GM19324 (cell line): Measurements from ENCODE around the gene CDH7.

Experiments
- ATAC-seq: cut with Tn5 transposase; IDR thresholded peaks from one replicate; pipeline ENCODE4 v1.9.1; 2021; ENCODE audit warnings: mild to moderate bottlenecking, moderate library complexity; ENCODE audit not compliant: unreplicated experiment, low FRiP score

CDH7 gene

DNA sequence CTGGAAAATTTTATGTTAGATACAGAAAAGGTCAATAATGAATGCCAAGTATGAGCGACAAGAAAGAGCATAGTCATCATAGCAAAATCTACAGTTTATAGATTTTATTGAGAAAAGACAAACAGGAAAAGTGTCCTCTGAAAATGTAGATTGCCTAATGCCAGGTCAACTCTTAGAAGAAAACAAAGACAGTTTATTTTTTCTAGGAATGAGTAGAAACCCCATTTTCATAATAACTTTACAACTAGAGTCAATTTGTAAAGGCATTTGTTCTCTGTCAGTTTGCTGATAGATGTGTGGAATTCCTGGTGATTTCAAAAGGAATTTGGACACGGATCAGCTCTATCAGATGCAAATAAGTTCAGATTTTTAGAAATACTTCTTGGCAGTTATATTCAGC lies 16.6 kb downstream of the CDH7 start:
- ATAC-seq: no peak

- no peak for ATAC-seq
Observed at GRCh38 chr18:65768120-65768778, 17.4 kb downstream of the CDH7 start.

GRCh38 chr18:65769652-65770051 lies 18.8 kb downstream of the CDH7 start:
- ATAC-seq: no peak

DNA sequence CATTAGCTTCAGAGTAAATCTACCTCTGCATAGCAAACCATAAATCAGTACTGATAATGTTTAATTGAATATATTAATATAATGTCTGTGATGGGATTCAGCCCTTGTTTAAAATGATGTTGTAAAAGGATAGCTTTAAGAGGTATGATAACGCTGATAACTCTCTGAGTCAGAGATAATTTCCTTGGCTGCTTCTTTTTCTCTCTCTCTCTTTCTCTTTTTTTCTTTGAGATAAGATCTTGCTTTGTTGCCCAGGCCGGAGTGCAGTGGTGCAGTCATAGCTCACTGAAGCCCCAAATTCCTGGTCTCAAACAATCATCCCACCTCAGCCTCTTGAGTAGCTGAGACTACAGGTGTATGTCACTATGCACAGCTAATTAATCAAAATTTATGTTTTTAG lies 35.7 kb downstream of the CDH7 start:
- no peak for ATAC-seq

DNA sequence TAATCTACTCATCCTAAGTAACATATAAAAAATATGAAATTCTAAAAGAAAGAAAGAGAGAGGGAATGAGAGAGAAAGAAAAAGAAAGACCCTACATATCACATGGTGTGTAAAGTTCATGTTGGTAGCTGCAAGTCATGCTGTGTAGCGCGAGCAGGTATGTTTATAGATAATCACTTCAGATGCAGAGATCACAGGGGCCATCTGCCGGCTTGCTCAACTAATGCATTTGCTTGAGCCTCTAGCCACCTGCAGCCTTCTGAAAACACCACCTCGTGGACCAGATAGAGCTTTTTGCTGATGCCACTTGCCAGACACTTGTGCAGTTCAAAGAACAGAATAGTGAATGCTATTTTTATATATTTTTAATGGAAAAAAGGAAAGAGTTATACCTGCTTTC lies 37.6 kb downstream of the CDH7 start:
- ATAC-seq: no peak

GRCh38 chr18:65790604-65791003 lies 39.8 kb downstream of the CDH7 start:
- ATAC-seq: no peak

DNA sequence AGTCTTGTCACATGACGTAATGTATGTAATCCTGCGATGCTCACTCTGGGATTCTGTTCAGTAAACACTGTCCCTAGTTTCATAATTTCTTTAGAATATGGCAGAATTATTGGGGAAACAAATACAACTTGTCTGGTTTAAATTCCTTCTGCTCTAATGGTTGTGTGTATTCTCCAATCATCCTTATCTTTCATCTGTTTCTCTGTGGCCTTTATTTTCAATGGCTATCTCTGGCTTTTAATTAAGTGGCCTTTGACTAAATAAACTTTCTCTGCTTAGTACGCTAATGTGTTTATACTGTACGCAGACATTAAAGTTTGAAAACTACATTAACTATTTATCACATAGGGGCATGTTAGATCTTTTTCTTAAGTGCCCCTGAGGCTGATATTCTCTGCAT lies 40.9 kb downstream of the CDH7 start:
- ATAC-seq: no peak

DNA sequence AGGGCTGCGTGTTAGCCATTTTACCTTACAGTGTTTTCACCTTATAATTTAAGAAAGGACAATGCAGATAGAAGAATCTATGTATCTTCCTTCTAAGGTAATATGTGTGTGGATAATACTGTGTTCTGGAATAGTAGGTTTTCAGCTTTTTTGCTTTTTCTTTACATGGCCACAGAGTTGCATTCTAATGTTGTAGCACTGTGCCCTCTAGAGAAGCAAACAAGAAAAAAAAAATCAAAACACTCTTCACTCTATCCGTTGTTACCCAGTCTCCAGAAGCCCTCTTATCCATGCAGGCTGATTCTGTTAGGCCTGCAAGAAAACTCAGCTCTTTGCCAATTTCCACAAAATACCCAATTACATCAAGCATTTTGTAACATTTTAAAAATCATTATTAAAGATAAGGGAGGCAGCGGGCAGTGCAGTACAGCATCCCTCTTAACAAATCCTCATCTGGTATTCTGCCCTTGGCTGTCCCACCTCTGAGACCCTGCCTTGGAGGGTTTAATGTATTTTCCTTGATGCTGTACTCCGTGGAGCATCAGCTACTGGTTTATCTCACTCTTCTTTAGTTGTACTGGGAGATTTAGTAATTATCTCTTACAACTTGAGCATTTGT lies 41.8 kb downstream of the CDH7 start:
- ATAC-seq: no peak

- no peak for ATAC-seq
Observed at GRCh38 chr18:65808759-65809158, 57.9 kb downstream of the CDH7 start.

GRCh38 chr18:65811307-65811706 lies 60.5 kb downstream of the CDH7 start:
- ATAC-seq: no peak

DNA sequence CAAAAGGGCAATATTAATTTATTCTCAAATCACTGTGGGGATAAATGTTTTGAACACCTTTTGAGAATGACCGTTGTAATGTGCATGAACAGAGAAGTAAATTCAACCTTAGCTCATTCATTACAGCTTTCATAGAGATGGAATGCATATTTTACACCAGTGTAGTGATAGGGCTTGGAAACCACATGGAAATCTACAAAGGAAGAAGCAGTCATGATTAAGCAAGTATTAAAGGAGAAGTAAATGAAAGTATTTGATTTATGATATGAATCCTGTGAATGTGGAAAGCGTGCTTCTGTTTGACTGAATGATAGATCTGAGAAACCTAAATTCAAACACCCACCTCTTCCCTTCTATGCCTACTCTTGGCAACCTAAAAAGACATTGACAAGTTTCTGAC lies 64.7 kb downstream of the CDH7 start:
- ATAC-seq: no peak

GRCh38 chr18:65817178-65817577 lies 66.4 kb downstream of the CDH7 start:
- no peak for ATAC-seq

GRCh38 chr18:65821911-65822310 lies 71.1 kb downstream of the CDH7 start:
- no peak for ATAC-seq

GRCh38 chr18:65822826-65823225 lies 72.0 kb downstream of the CDH7 start:
- ATAC-seq: no peak

GRCh38 chr18:65827444-65827843 lies 76.6 kb downstream of the CDH7 start:
- ATAC-seq: no peak

DNA sequence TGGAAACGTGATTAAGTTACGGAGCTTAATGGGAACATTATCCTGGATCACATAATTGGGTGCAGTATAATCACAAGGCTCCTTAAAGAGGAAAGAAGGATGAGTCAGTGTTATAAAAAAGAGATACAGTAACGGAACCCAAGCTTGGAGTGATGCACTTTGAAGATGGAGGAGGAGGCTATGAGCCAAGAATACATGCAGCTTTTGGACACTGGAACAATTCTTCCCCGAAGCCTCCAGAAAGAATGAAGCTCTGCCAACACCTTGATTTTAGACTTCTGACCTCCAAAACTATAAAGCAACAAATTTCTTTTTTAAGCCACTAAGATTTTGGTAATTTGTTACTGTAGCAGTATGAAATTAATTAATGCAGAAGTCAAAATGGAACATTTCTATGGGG lies 85.1 kb downstream of the CDH7 start:
- no peak for ATAC-seq

- ATAC-seq: no peak
Observed at GRCh38 chr18:65846107-65846506, 95.3 kb downstream of the CDH7 start.

DNA sequence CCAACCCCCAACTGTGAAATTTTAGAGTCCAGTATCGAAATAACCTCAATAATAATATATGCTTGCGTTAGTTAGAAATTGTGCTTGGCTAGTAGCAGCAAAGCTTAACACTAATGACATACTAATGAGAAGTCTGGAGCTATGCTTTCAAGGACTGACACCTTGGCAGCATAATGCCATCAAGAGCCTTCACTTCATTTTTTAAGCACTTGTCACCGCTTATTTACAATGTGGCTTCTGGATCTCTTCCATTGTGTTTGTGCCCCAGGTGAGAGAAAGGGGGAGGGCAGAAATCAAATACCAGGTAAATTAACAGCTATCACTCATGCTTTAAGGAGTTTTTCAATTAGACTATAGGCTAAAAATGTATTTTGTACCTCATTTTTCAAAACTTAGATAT lies 101.5 kb downstream of the CDH7 start:
- ATAC-seq: no peak

- ATAC-seq: no peak
Observed at GRCh38 chr18:65859075-65859474, 108.3 kb downstream of the CDH7 start.

- ATAC-seq: no peak
Observed at GRCh38 chr18:65869527-65869926, 118.7 kb downstream of the CDH7 start.

GRCh38 chr18:65876310-65876709 lies 125.5 kb downstream of the CDH7 start:
- no peak for ATAC-seq

- ATAC-seq: no peak
Observed at GRCh38 chr18:65897292-65897691, 146.5 kb downstream of the CDH7 start.

GRCh38 chr18:65901522-65901921 lies 150.7 kb downstream of the CDH7 start:
- no peak for ATAC-seq
